OCI-LY7 (cell line): ENCODE measurements around the gene LRP1-AS.

Source experiments
- CTCF ChIP-seq: fragments of 200-600 bp; sonication (generic); conservative IDR thresholded peaks from 2 replicates; pipeline ENCODE4 v1.5.1; 2014; ENCODE audit warnings: mild to moderate bottlenecking, antibody characterized with exemption, low read length, moderate library complexity, mixed read lengths
- EZH2phosphoT487 ChIP-seq: fragments of 200-600 bp; sonication (generic); IDR thresholded peaks from 2 replicates; pipeline ENCODE4 v1.6.1; 2018; ENCODE audit warnings: low read depth, borderline replicate concordance, mild to moderate bottlenecking, mixed run types, antibody characterized with exemption, low read length, moderate library complexity, mixed read lengths

GRCh38 chr12:57171668-57172067, 24.2 kb upstream of the LRP1-AS start:
- TF ChIP-seq CTCF (no peak), EZH2phosphoT487 (no peak)
